Epithelial cell of esophagus (primary cell): Measurements from ENCODE around the gene WASL.

ENCODE experiments used
- DNase-seq: peaks from one replicate; pipeline ENCODE4 v3.0.0; 2010; ENCODE audit warnings: low read depth
- H3K4me3 ChIP-seq: 2 replicates; pipeline ENCODE4 v1.5.1; 2011; ENCODE audit warnings: mild to moderate bottlenecking, low read length, control low read depth
- TF ChIP-seq, protein P1 (sequence below): IDR thresholded peaks from 2 replicates; pipeline ENCODE4 v1.5.1; 2011; ENCODE audit warnings: low read depth, mild to moderate bottlenecking, low read length, control low read depth, inconsistent platforms; ENCODE audit not compliant: insufficient read depth; ENCODE audit errors: missing control alignments

Gene WASL

GRCh38 chr7:123705211-123705901, 43.4 kb downstream of the WASL start:
- DNase-seq = no peak
- no peak overlapping the region for H3K4me3 ChIP-seq
- TF ChIP-seq, protein P1, sequence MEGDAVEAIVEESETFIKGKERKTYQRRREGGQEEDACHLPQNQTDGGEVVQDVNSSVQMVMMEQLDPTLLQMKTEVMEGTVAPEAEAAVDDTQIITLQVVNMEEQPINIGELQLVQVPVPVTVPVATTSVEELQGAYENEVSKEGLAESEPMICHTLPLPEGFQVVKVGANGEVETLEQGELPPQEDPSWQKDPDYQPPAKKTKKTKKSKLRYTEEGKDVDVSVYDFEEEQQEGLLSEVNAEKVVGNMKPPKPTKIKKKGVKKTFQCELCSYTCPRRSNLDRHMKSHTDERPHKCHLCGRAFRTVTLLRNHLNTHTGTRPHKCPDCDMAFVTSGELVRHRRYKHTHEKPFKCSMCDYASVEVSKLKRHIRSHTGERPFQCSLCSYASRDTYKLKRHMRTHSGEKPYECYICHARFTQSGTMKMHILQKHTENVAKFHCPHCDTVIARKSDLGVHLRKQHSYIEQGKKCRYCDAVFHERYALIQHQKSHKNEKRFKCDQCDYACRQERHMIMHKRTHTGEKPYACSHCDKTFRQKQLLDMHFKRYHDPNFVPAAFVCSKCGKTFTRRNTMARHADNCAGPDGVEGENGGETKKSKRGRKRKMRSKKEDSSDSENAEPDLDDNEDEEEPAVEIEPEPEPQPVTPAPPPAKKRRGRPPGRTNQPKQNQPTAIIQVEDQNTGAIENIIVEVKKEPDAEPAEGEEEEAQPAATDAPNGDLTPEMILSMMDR = no peak

DNA sequence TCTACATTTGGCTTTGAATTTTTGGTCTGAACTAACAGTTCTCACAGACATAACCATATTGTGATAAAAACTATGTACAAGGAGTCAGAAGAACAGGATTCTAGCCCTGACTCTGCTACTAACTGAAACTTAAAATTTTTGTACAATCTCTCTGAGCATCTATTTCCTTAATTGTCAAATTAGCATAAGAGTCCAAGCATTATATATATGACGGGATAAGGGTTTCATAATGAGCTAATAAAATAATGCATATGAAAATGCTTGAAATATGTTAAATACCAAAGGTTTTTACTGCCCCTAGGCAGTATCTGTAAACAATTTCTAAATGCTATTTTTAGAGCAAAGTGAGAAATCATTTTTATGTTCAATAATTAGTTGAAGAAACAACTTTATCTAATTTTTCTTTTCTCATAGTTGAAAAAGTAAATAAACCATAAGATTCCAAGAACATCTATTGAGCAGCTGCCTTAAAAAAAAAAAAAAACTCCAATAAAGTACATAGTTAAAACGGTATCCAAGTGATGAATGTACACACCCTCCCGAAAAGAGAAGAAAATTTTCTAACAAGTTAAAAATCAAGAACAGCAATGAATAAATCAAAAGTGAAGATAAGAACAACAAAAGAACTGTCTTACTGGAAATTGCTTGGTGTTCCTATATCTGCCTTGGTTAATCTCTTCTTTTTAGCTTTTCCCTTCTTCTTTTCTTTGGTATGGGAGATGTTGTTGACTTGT, 52.7 kb downstream of the WASL start:
- TF ChIP-seq, protein P1 = no peak
- DNase-seq = no peak
- H3K4me3 ChIP-seq = no peak overlapping the region

DNA sequence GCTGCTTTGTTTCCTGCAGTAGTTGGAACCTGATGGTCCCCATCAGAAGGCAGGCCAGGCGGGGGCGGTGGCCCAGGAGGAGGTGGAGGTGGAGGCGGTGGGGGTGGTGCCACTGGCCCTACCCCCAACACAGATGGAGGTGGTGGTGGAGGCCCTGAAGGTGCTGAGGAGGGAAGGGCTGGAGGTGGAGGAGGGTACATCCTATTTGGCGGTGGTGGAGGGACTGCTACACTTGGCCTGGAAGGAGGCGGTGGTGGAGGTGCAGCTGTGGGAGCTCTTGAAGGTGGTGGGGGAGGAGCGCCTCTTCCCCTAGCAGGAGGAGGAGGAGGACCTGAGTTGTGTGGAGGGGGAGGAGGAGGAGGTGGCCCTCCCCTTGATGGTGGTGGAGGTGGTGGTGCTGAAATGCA, 56.3 kb downstream of the WASL start:
- H3K4me3 ChIP-seq = no peak overlapping the region
- no peak for DNase-seq
- TF ChIP-seq, protein P1 = no peak

- TF ChIP-seq, protein P1 = no peak
Measured at GRCh38 chr7:123690550-123690949, 58.3 kb downstream of the WASL start.

DNA sequence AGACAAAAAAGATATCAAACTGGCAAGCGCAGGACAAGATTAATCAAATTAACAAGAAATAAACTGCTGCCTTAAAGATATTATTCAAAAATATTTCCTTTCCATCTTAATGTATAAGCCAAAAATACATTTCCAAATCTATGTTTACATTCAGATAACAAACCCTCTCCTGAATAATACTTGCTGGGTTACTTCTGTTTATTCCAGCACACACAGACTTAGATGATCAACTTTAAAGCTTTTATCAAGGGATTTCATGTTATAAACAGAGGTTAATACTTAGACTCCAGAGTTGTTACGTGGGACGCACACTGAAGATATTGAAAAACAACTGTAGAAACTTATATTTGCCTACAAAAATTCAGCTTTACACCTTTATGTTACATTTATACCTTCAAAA, 59.6 kb downstream of the WASL start:
- H3K4me3 ChIP-seq = no peak overlapping the region
- no peak for DNase-seq
- TF ChIP-seq, protein P1 = no peak

More at GRCh38 chr7:123690550-123690949, 58.3 kb downstream of the WASL start:
- DNase-seq = no peak
- H3K4me3 ChIP-seq = no peak overlapping the region

GRCh38 chr7:123687727-123688126, 61.1 kb downstream of the WASL start:
- TF ChIP-seq, protein P1 = no peak
- no peak for DNase-seq
- H3K4me3 ChIP-seq = no peak overlapping the region
